Femur (tissue), 1 donor: ENCODE measurements around the gene HCLS1.
"Not testable (repeated sequence)": the region's sequence is repeated elsewhere in the genome, so short reads cannot be mapped to it uniquely, and the experiment has no call there.

ENCODE experiments used
- DNase-seq: peaks from one replicate; pipeline ENCODE4 v3.0.0-alpha.2; 2017

The HCLS1 gene

DNA sequence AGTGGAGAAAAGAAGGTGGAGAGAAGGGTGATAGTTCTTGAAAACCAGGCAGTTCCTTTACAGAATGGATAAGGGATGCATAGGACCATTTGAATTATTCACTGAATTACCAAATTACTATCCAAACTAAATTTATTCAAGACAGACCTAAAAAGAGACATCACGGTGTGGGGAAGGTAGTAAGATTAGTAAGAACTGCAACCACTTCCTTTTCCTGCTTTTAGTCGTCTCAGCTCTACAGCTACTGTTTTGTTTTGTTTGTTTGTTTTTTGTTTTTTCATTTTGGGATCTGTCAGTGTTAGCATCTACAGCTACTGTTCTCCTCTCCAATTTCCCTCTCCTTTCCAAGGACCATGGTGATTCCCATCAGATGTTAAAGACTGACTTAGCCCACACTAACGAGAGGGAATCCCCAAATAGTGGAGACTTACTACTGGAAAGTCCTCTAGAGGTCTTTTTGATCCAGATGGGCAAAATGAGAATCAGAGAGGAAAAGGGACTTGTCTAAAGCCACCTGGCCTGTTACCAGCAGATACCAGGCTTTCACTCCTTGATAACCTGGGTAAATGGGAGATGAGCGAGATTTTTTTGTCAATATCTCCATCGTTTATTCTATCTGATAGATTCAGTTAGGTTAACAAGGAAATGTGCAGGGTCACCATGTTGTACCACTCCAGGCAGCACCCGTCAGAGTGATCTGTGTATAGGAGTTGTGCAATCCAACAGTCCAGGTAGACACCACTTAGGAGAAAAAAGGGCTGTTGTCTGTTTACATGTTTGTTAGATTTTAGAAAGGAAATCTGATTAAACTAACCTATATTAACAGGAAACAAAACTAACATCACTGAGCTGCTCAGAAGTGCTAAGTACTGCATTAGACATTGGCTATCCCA is 6.0 kb downstream of the HCLS1 start:
- DNase-seq: no peak

DNA sequence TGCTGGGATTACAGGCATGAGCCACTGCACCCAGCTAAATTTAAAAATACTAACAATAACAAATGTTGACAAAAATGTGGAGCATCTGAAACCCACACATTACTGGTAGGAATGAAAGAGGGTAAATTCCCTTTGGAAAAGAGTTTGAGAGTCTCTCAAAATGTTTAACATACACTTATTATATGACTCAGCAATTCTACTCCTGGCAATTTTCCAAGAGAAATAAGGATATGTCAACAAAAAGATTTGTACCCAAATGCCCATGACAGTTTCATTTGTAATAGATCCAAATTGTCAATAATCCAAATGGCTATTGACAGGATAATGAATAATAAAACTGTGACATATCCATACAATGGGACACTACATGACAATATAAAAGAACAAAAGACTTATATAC is 9.0 kb downstream of the HCLS1 start:
- DNase-seq: no peak

DNA sequence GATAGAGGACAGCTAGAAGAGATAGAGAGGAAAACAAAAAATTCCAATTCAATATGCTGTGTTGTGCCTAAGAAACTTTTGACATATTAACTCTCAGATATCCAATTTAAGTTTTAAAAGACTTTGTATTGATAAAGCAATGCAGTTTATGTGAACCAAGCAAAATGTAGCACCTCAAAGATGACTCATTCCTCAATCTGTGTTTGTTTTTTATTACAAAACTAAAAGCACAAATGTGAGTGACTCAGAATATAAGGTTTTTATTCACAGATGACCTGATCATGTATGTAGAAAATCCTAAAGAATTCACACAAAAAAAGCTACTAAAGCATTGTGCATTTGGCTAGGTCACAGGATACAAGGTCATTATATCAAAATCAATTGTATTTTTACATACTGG is 11.1 kb downstream of the HCLS1 start:
- no peak for DNase-seq

DNA sequence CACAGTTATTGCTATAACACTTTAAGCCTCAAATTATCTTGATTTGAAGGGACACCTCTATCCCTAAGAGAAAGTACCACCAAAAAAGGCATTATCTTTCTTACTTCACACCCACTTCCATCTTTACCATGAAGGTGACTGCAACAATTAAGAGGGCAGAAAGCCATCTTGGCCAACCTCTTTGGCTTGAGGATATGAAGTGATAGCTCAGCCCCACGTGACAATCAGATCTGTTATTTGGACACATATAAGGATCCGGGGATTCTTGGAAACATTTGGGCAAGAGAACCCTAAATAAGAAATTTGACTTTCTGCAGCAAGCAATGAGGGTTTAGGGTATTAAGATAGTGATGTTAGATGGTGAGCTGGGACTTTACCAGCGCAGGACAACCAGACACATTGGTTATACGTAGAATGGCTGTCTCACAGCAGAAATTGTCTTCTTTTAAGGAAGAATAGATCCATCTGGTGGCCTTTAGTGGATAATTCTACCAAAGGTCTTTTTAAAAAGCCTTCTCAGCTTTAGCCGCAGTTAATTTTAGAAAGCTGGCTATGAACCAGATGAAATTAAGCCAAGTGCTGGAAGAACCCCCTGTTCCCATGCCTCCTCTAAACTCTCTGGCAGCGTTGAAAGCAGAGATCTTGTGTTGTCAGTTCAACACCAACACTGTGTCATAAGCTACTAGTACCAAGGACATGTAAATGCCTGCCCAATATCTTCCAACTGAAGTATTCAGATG is 12.3 kb downstream of the HCLS1 start:
- no peak for DNase-seq

DNA sequence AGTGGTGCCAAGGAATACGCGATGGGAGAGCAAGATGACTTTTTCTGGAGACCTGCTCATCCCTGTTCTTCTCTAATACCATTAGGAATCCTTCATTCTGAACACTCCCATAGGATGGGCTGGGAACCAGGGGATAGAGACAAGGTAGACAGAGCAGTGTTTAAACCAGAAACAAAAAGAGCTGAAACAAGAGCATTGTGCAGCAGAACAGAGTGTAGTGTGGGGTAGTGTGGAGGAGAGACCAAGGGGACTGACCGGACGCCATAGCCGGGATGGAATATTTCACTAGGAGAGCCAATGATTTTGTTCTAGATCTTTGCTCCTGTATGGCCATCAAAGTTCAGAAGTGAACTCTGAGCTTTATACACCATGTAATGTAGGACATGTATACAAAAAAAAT is 15.6 kb downstream of the HCLS1 start:
- no peak for DNase-seq

- DNase-seq: no peak
Measured at GRCh38 chr3:121642601-121643314, 17.9 kb downstream of the HCLS1 start.

DNA sequence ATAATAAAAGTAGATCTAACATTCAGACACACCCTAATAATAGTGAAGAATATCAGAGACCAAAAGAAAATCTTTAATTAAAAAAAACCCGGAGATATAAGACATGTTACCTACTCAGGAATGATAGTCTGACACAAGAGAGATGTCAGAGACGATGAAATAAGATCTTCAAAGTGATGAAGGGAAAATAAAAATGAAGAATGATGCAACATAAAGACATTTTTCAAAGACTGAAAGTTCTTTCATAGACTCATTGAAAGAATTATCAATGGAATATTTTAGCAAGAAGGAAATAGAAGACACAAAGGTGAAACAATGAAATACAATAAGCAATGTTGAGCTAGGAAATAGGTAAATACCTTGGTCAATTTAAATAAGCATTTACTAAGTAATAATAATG is 19.6 kb downstream of the HCLS1 start:
- DNase-seq: no peak

DNA sequence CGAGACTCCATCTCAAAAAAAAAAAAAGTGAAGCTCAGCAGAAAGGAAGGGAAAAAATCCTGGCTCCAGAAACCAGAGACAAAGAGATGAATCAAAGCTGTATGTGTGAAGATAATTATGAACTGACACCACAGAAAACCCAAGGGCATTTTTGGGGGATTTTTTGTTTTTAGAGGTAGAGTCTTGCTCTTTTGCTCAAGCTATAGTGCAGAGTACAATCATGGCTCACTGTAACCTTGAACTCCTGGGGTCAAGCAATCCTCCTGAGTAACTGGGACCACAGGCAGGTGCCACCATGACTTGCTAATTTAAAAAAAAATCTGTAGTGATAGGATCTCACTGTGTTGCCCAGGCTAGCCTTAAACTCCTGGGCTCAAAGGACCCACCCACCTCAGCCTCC is 22.8 kb downstream of the HCLS1 start:
- no peak for DNase-seq

GRCh38 chr3:121630355-121630754 is 30.3 kb downstream of the HCLS1 start:
- DNase-seq: no peak

- DNase-seq: no peak
Measured at GRCh38 chr3:121629601-121630000, 31.1 kb downstream of the HCLS1 start.

GRCh38 chr3:121627622-121628021 is 33.1 kb downstream of the HCLS1 start:
- no peak for DNase-seq

GRCh38 chr3:121627211-121627610 is 33.5 kb downstream of the HCLS1 start:
- DNase-seq: no peak

DNA sequence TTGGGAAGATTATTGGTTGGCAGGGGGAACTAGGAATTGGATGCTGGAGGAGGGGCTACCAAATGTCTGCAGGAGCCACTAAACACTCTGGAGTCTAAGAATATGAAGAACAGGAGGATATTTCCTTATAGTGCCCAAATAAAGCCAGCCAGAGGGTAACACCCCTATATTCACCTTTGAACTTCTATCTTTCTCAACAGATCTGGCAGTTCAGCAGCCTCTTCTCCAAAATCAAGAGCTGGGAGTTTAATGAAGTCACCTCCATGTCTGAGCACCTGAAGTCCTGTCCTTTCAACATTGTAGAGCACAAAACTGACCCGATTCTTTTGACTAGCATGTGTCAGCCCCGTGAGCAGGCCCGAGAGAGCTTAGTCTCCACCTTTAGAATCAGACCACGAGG is 34.2 kb downstream of the HCLS1 start:
- DNase-seq: no peak

GRCh38 chr3:121624147-121624899 is 36.4 kb downstream of the HCLS1 start:
- no peak for DNase-seq

GRCh38 chr3:121621491-121621890 is 39.2 kb downstream of the HCLS1 start:
- DNase-seq: no peak

- no peak for DNase-seq
Measured at GRCh38 chr3:121619691-121620090, 41.0 kb downstream of the HCLS1 start.

DNA sequence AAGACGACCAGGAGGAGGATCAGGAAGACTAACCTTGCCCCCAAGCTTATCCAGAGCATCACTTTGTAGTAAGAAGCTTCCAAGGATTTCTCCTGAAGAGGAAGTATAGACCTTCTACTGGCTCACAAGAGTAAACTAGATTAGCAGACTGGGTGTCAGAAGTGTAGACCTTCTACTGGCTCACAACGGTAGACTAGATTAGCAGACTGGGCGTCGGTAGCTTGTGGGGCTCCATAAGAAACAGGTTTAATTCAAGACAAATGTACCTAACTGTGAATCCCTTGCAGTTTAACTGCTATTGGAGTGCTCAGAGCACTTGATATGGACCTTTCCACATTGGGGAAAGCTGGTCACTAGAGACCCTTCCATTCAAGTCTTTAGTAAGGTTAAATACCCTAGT is 54.6 kb downstream of the HCLS1 start:
- no peak for DNase-seq

- DNase-seq: no peak
Measured at GRCh38 chr3:121604759-121605158, 55.9 kb downstream of the HCLS1 start.

DNA sequence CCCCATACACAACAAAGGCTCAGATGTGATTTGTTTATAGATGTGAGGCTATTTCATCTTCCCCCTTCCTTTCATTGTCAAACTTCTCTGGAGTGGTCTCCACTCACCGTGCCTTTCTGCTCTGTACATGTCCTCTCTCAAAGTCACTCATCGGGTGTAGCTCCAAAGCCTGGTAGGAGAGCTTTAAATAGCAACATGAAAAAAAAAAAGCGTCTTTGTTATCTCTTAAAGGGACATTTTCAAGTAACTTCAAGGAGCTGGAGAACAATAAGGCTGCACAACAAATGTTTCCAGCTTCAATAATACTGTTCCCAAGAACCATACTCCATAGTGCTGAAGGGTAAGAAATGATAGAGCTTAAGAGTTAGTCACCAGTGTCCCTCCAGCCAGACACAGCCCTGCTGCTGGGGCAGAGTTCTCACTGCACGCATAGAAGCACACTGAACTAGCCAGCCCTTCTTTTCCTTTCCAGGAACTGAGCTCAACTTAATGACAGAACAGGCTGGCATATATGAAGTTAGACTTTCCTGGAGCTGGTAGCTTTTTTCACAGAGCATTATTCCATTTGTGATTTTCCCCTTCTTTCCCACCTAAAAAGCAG is 59.4 kb downstream of the HCLS1 start:
- DNase-seq: peak; percentile 19

DNA sequence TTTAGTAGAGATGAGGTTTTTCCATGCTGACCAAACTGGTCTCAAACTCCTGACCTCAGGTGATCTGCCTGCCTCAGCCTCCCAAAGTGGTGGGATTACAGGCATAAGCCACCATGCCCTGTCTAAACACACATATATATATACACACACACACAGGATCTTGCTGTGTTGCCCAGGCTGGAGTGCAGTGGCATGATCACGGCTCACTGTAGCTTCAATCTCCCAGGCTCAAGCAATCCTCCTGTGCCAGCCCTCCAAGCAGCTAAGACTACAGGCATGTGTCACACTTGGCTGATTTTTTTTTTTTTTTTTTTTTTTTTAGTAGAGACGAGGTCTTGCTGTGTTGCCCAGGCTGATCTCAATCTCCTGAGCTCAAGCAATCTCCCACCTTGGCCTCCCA is 60.8 kb downstream of the HCLS1 start:
- not testable (repeated sequence) for DNase-seq

- no peak for DNase-seq
Measured at GRCh38 chr3:121598564-121598963, 62.1 kb downstream of the HCLS1 start.

DNA sequence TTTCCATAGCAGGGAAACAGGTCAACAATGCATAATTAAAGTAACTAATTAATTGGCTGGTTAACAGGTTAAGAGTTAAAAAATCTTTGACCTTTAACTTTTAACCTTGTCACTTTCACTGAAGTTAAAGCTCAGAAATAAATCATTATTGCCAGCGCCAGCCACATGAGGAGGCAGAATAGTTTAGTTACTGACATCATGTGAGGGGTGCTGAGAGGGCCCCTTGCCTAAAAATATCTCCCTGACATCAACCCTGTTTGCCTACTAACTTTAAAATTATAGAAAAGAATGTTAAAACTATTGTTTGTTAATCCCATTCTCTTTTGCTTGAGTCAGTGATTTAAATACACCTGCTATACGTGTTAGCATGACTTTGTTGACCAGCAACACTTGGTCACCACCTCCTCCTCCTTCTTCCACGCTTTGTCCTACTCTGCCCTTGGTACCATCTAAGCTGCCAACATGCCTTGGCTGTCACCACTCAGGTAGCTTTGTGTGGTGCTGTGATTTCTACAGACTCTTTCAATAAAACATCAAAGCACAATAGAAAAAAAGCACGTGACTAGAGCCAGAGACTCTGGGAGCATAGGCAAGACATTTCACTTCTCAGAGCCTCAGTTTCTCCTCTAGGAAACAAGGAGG is 64.8 kb downstream of the HCLS1 start:
- no peak for DNase-seq
